ENCODE data around the gene C10orf88. TPM values are rescaled to one million over a fixed set of nuclear protein-coding genes. Genes with fewer than 3 reads are reported as not detected.

C10orf88 gene
- total and polyA plus RNA-seq, 2 experiments from 2014 or later = 7.6 to 11.4 TPM

GRCh38 chr10:122962405-122962804, 8.4 kb upstream of the C10orf88 start:
- Histone ChIP-seq H3K4me3 (no peak overlapping the region), H3K27ac (no peak overlapping the region), H3K9me3 (ENCODE audit: low read depth) (no peaks in the 10 kb centered on the region), H3K36me3 (no peaks in the 10 kb centered on the region), H3K4me1 (ENCODE audit: low read depth) (no peaks in the 10 kb centered on the region), H3K27me3 (no peaks in the 10 kb centered on the region)
- TF ChIP-seq, protein P1, sequence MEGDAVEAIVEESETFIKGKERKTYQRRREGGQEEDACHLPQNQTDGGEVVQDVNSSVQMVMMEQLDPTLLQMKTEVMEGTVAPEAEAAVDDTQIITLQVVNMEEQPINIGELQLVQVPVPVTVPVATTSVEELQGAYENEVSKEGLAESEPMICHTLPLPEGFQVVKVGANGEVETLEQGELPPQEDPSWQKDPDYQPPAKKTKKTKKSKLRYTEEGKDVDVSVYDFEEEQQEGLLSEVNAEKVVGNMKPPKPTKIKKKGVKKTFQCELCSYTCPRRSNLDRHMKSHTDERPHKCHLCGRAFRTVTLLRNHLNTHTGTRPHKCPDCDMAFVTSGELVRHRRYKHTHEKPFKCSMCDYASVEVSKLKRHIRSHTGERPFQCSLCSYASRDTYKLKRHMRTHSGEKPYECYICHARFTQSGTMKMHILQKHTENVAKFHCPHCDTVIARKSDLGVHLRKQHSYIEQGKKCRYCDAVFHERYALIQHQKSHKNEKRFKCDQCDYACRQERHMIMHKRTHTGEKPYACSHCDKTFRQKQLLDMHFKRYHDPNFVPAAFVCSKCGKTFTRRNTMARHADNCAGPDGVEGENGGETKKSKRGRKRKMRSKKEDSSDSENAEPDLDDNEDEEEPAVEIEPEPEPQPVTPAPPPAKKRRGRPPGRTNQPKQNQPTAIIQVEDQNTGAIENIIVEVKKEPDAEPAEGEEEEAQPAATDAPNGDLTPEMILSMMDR (IDR thresholded peaks at IDR 0.05; ENCODE audit: low read depth, low read length) = no peak
- DNase-seq (ENCODE audit: low read depth in 1 of 2, low spot score in 1 of 2) = no peak

DNA sequence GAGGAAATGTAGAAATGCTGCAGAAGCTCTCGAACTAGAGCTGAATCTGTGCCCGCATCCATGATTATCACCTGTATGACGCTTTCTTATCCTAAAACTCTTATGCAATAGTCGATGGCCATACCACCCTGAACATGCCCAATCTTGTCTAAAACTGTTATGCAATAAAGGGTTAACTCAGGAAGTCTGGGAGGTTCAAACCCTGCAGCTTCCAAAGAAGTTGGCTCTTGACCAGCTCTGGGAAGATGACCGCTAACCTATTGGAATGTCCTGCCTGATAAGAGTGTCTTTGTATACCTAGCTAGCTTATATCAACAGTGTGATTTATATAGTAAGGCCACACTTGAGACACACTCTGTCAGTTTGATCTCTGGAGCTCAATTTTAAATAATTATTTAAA, 3.4 kb upstream of the C10orf88 start:
- no peak overlapping the region for H3K27ac ChIP-seq
- no peaks in the 10 kb centered on the region for H3K4me1 ChIP-seq (ENCODE audit: low read depth)
- no peaks in the 10 kb centered on the region for H3K36me3 ChIP-seq
- no peak overlapping the region for H3K4me3 ChIP-seq
- no peaks in the 10 kb centered on the region for H3K27me3 ChIP-seq
- no peak for DNase-seq (ENCODE audit: low read depth in 1 of 2, low spot score in 1 of 2)
- TF ChIP-seq, protein P1 (IDR thresholded peaks at IDR 0.05; ENCODE audit: low read depth, low read length) = no peak
- no peaks in the 10 kb centered on the region for H3K9me3 ChIP-seq (ENCODE audit: low read depth)

DNA sequence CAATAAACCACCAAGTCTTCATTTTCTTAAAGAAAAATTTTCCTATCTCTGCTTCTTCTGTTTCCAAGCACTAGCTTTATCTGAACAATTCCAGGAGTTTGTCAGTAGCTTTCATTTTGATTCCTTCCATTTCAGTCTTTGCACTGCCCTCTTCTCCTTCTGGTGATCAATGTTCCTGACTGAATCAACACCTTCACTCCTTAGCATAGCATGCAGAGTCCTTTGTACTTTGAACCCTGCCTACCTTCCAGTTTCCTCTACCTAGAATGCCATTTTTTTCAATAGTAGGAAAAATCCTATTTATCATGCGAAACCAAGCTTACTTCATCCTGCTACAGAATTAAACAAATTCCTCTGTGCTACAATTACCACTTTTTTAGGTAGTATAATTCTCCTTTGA, 1.9 kb upstream of the C10orf88 start:
- Histone ChIP-seq H3K27ac (no peak overlapping the region), H3K4me3 (no peak overlapping the region)
- DNase-seq (ENCODE audit: low read depth in 1 of 2, low spot score in 1 of 2) = no peak

GRCh38 chr10:122954731-122955050, 664 bp upstream of the C10orf88 start:
- TF ChIP-seq, protein P1 (IDR thresholded peaks at IDR 0.05; ENCODE audit: low read depth, low read length) = no peak
- Histone ChIP-seq H3K36me3 (no peaks in the 10 kb centered on the region), H3K4me1 (ENCODE audit: low read depth) (no peaks in the 10 kb centered on the region), H3K4me3 (no peak overlapping the region), H3K27me3 (no peaks in the 10 kb centered on the region), H3K27ac (no peak overlapping the region), H3K9me3 (ENCODE audit: low read depth) (no peaks in the 10 kb centered on the region)
- DNase-seq (ENCODE audit: low read depth in 1 of 2, low spot score in 1 of 2) = no peak

More for the DNA sequence above, 1.9 kb upstream of the C10orf88 start:
- Histone ChIP-seq H3K9me3 (ENCODE audit: low read depth) (no peaks in the 10 kb centered on the region), H3K36me3 (no peaks in the 10 kb centered on the region), H3K4me1 (ENCODE audit: low read depth) (no peaks in the 10 kb centered on the region), H3K27me3 (no peaks in the 10 kb centered on the region)
- TF ChIP-seq, protein P1 (IDR thresholded peaks at IDR 0.05; ENCODE audit: low read depth, low read length) = no peak

GRCh38 chr10:122949296-122949695, 4.7 kb downstream of the C10orf88 start:
- TF ChIP-seq, protein P1 (IDR thresholded peaks at IDR 0.05; ENCODE audit: low read depth, low read length) = no peak
- H3K4me3 ChIP-seq = no peak overlapping the region
- H3K9me3 ChIP-seq (ENCODE audit: low read depth) = no peaks in the 10 kb centered on the region
- no peak overlapping the region for H3K27ac ChIP-seq
- H3K27me3 ChIP-seq = no peaks in the 10 kb centered on the region
- H3K36me3 ChIP-seq = peaks cover 15% of the 10 kb centered on the region
- H3K4me1 ChIP-seq (ENCODE audit: low read depth) = no peaks in the 10 kb centered on the region
- DNase-seq (ENCODE audit: low read depth in 1 of 2, low spot score in 1 of 2) = no peak

Data from cardiac muscle cell (in vitro differentiated cells and primary cell).